Mucosa of stomach (tissue), 1 donor: ENCODE measurements around the gene PNPLA1.

ENCODE experiments used
- H3K27me3 ChIP-seq: one replicate; pipeline ENCODE4 v1.7.0; 2013; ENCODE audit warnings: mild to moderate bottlenecking, low read length; ENCODE audit not compliant: control insufficient read depth, insufficient read depth
- H3K36me3 ChIP-seq: one replicate; pipeline ENCODE4 v1.7.0; 2013; ENCODE audit warnings: low read length; ENCODE audit not compliant: control insufficient read depth, insufficient read depth
- H3K4me1 ChIP-seq: one replicate; pipeline ENCODE4 v1.7.0; 2013; ENCODE audit warnings: mild to moderate bottlenecking, low read length; ENCODE audit not compliant: control insufficient read depth, insufficient read depth
- H3K4me3 ChIP-seq: one replicate; pipeline ENCODE4 v1.7.0; 2013; ENCODE audit warnings: low read length
- H3K9ac ChIP-seq: one replicate; pipeline ENCODE4 v1.7.0; 2013; ENCODE audit warnings: mild to moderate bottlenecking, low read length, moderate library complexity
- H3K9me3 ChIP-seq: one replicate; pipeline ENCODE4 v1.7.0; 2013; ENCODE audit warnings: mild to moderate bottlenecking, low read length, moderate library complexity; ENCODE audit not compliant: control insufficient read depth
- donor health status: Pancreatic carcinoma.

The PNPLA1 gene

GRCh38 chr6:36249536-36249935, 20.3 kb upstream of the PNPLA1 start:
- Histone ChIP-seq H3K9ac (no peak overlapping the region), H3K9me3 (no peaks in the 10 kb centered on the region), H3K27me3 (no peaks in the 10 kb centered on the region), H3K4me1 (peaks cover 9% of the 10 kb centered on the region), H3K36me3 (no peaks in the 10 kb centered on the region), H3K4me3 (no peak overlapping the region)

GRCh38 chr6:36252005-36252404, 17.9 kb upstream of the PNPLA1 start:
- no peak overlapping the region for H3K4me3 ChIP-seq

GRCh38 chr6:36263390-36264000, 6.4 kb upstream of the PNPLA1 start:
- H3K4me1 ChIP-seq: peaks cover 3% of the 10 kb centered on the region
- H3K36me3 ChIP-seq: no peaks in the 10 kb centered on the region
- H3K9ac ChIP-seq: no peak overlapping the region
- H3K27me3 ChIP-seq: no peaks in the 10 kb centered on the region
- no peaks in the 10 kb centered on the region for H3K9me3 ChIP-seq
- H3K4me3 ChIP-seq: no peak overlapping the region

More at GRCh38 chr6:36252005-36252404, 17.9 kb upstream of the PNPLA1 start:
- H3K27me3 ChIP-seq: no peaks in the 10 kb centered on the region
- no peaks in the 10 kb centered on the region for H3K36me3 ChIP-seq
- no peak overlapping the region for H3K9ac ChIP-seq
- H3K9me3 ChIP-seq: no peaks in the 10 kb centered on the region
- no peaks in the 10 kb centered on the region for H3K4me1 ChIP-seq

GRCh38 chr6:36265744-36266143, 4.1 kb upstream of the PNPLA1 start:
- no peak overlapping the region for H3K4me3 ChIP-seq
- peaks cover 11% of the 10 kb centered on the region for H3K4me1 ChIP-seq
- no peak overlapping the region for H3K9ac ChIP-seq
- no peaks in the 10 kb centered on the region for H3K9me3 ChIP-seq
- H3K36me3 ChIP-seq: no peaks in the 10 kb centered on the region
- peaks cover 6% of the 10 kb centered on the region for H3K27me3 ChIP-seq

GRCh38 chr6:36266913-36267644, 2.8 kb upstream of the PNPLA1 start:
- Histone ChIP-seq H3K27me3 (peaks cover 9% of the 10 kb centered on the region), H3K4me1 (peaks cover 11% of the 10 kb centered on the region), H3K9ac (no peak overlapping the region), H3K4me3 (no peak overlapping the region), H3K36me3 (no peaks in the 10 kb centered on the region), H3K9me3 (no peaks in the 10 kb centered on the region)

GRCh38 chr6:36267731-36268477, 2.0 kb upstream of the PNPLA1 start:
- H3K4me3 ChIP-seq: no peak overlapping the region
- peaks cover 11% of the 10 kb centered on the region for H3K4me1 ChIP-seq
- no peaks in the 10 kb centered on the region for H3K36me3 ChIP-seq
- no peak overlapping the region for H3K9ac ChIP-seq
- peaks cover 9% of the 10 kb centered on the region for H3K27me3 ChIP-seq
- no peaks in the 10 kb centered on the region for H3K9me3 ChIP-seq

- H3K4me1 ChIP-seq: peaks cover 11% of the 10 kb centered on the region
- H3K4me3 ChIP-seq: no peak overlapping the region
- H3K36me3 ChIP-seq: no peaks in the 10 kb centered on the region
- H3K9ac ChIP-seq: no peak overlapping the region
- no peaks in the 10 kb centered on the region for H3K9me3 ChIP-seq
- H3K27me3 ChIP-seq: peaks cover 9% of the 10 kb centered on the region
Measured at GRCh38 chr6:36268478-36269275, 1.2 kb upstream of the PNPLA1 start.

GRCh38 chr6:36272234-36272633, 2.4 kb downstream of the PNPLA1 start:
- Histone ChIP-seq H3K36me3 (no peaks in the 10 kb centered on the region), H3K4me3 (no peak overlapping the region), H3K4me1 (peaks cover 11% of the 10 kb centered on the region), H3K9me3 (no peaks in the 10 kb centered on the region), H3K9ac (no peak overlapping the region), H3K27me3 (peaks cover 9% of the 10 kb centered on the region)

- Histone ChIP-seq H3K36me3 (no peaks in the 10 kb centered on the region), H3K27me3 (peaks cover 9% of the 10 kb centered on the region), H3K9me3 (no peaks in the 10 kb centered on the region), H3K9ac (no peak overlapping the region), H3K4me3 (no peak overlapping the region), H3K4me1 (peaks cover 11% of the 10 kb centered on the region)
Measured at GRCh38 chr6:36273067-36273466, 3.2 kb downstream of the PNPLA1 start.

GRCh38 chr6:36273802-36274514, 4.1 kb downstream of the PNPLA1 start:
- Histone ChIP-seq H3K4me3 (no peak overlapping the region), H3K36me3 (no peaks in the 10 kb centered on the region), H3K27me3 (peaks cover 9% of the 10 kb centered on the region), H3K9ac (no peak overlapping the region), H3K4me1 (peaks cover 3% of the 10 kb centered on the region), H3K9me3 (no peaks in the 10 kb centered on the region)
